Measurements from ENCODE around the gene LCE2B. TPM values are rescaled to one million over a fixed set of nuclear protein-coding genes. Genes with fewer than 3 reads are reported as not detected.
"Not testable (repeated sequence)": the region's sequence is repeated elsewhere in the genome, so short reads cannot be mapped to it uniquely, and the experiment has no call there.

Gene LCE2B
- total RNA-seq, 2 donors from 2014 or later, result 3.2 TPM; not detected in 1

DNA sequence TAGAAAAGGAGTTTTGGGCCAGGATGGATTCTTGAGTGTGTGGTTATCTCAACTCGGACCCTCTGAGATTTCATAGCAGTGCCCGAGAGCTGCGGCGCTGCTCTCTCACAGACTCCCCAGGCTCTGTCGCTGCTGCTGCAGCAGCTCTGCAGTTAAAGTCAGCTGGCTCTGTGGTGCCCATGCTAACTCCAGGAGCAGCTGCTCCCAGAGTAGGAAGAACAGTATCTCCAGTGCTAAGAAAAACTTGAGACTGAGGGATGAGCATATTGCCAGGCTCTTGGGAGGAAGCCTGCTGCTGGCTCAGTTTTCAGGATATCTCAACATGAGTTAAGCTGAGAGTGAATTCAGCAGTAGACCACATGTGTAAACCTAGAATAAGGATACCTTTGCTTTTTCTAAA is 18.3 kb upstream of the LCE2B start:
- H3K4me3 ChIP-seq, result no peak overlapping the region
- H3K4me1 ChIP-seq (replicated peaks), result no peaks in the 10 kb centered on the region
- 85% methylated on average over 5 of the region's 5 CpGs for WGBS
- no peak overlapping the region for H3K27ac ChIP-seq
- TF ChIP-seq POLR2A (IDR thresholded peaks at IDR 0.05) (no peak), POLR2AphosphoS5 (IDR thresholded peaks at IDR 0.05) (no peak)
- TF ChIP-seq, protein P1, sequence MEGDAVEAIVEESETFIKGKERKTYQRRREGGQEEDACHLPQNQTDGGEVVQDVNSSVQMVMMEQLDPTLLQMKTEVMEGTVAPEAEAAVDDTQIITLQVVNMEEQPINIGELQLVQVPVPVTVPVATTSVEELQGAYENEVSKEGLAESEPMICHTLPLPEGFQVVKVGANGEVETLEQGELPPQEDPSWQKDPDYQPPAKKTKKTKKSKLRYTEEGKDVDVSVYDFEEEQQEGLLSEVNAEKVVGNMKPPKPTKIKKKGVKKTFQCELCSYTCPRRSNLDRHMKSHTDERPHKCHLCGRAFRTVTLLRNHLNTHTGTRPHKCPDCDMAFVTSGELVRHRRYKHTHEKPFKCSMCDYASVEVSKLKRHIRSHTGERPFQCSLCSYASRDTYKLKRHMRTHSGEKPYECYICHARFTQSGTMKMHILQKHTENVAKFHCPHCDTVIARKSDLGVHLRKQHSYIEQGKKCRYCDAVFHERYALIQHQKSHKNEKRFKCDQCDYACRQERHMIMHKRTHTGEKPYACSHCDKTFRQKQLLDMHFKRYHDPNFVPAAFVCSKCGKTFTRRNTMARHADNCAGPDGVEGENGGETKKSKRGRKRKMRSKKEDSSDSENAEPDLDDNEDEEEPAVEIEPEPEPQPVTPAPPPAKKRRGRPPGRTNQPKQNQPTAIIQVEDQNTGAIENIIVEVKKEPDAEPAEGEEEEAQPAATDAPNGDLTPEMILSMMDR (IDR thresholded peaks at IDR 0.05), result no peak
- H3K27me3 ChIP-seq (replicated peaks; ENCODE audit: insufficient read depth), result no peaks in the 10 kb centered on the region
- no peaks in the 10 kb centered on the region for H3K36me3 ChIP-seq
- DNase-seq (ENCODE audit: low spot score), result no peak
- H3K9me3 ChIP-seq, result no peaks in the 10 kb centered on the region
- intact Hi-C loops (cut with DNase I), result no loop called here

DNA sequence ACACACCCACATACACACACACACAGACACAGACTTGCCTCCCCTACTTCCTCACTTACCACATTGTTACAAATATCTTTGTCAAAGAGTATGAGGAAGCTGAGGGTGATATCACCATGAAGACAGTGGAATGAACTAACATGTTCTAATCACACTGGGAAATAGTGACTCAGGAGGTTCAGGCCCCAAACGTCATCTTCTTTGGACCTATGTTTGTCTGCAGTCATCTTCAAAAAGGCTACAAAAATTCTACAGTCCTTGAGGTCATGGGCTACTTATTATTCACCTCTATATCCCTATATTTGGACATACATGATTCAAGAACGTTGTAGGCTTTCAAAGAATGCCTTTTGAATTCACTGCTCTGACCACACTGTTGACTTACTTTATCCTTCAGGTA is 12.9 kb upstream of the LCE2B start:
- TF ChIP-seq POLR2A (IDR thresholded peaks at IDR 0.05) (no peak), POLR2AphosphoS5 (IDR thresholded peaks at IDR 0.05) (no peak)
- TF ChIP-seq, protein P1 (IDR thresholded peaks at IDR 0.05), result no peak
- H3K27me3 ChIP-seq (replicated peaks; ENCODE audit: insufficient read depth), result no peaks in the 10 kb centered on the region
- H3K36me3 ChIP-seq, result no peaks in the 10 kb centered on the region
- 52% methylated on average over 2 of the region's 2 CpGs for whole genome bisulfite sequencing
- H3K4me3 ChIP-seq, result no peak overlapping the region
- no peak for DNase-seq (ENCODE audit: low spot score)
- intact Hi-C loops (cut with DNase I), result no loop called here
- no peaks in the 10 kb centered on the region for H3K4me1 ChIP-seq (replicated peaks)
- H3K27ac ChIP-seq, result no peak overlapping the region
- no peaks in the 10 kb centered on the region for H3K9me3 ChIP-seq

DNA sequence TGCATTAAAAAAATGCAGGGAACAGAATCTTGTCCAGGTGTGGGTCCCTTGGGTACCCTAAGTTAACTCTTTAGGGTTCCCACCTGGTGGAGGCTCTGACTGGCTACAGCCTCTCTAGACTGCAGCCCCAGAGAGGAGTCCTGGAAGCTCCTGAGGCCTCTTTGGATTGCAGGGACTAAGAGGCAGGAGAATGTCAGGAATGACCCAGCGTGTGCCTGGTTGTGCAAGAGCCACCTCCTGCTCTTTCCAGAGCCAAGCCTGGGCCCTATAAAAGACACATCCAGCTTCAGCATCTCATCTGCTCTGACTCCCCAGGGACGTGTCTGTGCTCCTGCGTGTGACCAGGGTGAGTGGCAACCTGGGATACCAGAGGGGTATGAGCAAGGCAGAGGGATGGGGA is 10.9 kb upstream of the LCE2B start, which contains the start of gene LCE2C:
Gene LCE2C, plus strand, starts transcription at position 297 of the 400 bp plus-strand sequence. CDS start 737 bp downstream, outside the sequence.
- DNase-seq (ENCODE audit: low spot score), result not testable (repeated sequence)

DNA sequence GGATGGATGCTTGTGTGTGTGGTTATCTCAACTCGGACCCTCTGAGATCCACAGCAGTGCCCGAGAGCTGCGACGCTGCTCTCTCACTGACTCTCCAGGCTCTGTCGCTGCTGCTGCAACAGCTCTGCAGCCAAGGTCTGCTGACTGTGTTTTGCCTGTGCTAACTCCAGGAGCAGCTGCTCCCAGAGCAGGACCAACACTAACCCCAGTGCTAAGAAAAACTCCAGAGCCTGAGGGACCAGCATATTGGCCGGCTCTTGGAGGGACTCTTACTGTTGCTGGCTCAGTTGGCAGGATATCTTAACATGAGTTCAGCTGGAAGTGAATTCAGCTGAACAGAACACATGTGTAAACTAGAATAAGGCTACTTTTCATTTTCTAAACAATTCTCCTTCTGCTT is 6.5 kb upstream of the LCE2B start:
- Histone ChIP-seq H3K4me1 (replicated peaks) (no peaks in the 10 kb centered on the region), H3K36me3 (no peaks in the 10 kb centered on the region), H3K9me3 (no peaks in the 10 kb centered on the region), H3K27me3 (replicated peaks; ENCODE audit: insufficient read depth) (no peaks in the 10 kb centered on the region), H3K4me3 (no peak overlapping the region), H3K27ac (no peak overlapping the region)
- intact Hi-C loops (cut with DNase I), result no loop called here
- 84% methylated on average over 6 of the region's 6 CpGs for WGBS
- TF ChIP-seq POLR2AphosphoS5 (IDR thresholded peaks at IDR 0.05), result no peak
- TF ChIP-seq, protein P1 (IDR thresholded peaks at IDR 0.05), result no peak
- TF ChIP-seq POLR2A (IDR thresholded peaks at IDR 0.05), result no peak
- DNase-seq (ENCODE audit: low spot score), result no peak

More for the DNA sequence above, 10.9 kb upstream of the LCE2B start, which contains the start of gene LCE2C:
- H3K36me3 ChIP-seq; H3K27me3 ChIP-seq (replicated peaks; ENCODE audit: insufficient read depth); H3K9me3 ChIP-seq; intact Hi-C loops (cut with DNase I); H3K4me1 ChIP-seq (replicated peaks); H3K4me3 ChIP-seq; H3K27ac ChIP-seq: not testable (repeated sequence)
- WGBS, result 87% methylated on average over 3 of the region's 3 CpGs

DNA sequence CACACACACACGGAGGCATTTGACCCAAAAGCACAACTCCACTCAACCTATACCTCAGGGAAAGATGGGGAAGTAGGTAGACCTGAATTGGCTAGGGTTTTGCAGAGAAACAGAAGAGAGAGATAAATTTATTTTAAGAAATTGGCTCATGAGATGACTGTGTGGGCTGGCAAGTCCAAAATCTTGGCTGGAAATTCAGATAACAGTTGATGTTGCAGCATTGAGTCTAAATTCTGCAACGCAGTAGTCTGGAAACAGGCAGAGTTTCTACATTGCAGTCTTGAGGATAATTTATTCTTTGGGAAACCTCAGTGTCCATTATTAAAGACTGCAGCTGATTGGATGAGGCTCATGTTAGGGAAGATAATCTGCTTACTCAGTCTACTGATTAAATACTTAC is 4.3 kb upstream of the LCE2B start:
- 69% methylated on average over 2 of the region's 2 CpGs for WGBS
- DNase-seq (ENCODE audit: low spot score), result no peak
- Histone ChIP-seq H3K9me3 (no peaks in the 10 kb centered on the region), H3K27ac (no peak overlapping the region), H3K4me1 (replicated peaks) (no peaks in the 10 kb centered on the region), H3K36me3 (no peaks in the 10 kb centered on the region), H3K27me3 (replicated peaks; ENCODE audit: insufficient read depth) (no peaks in the 10 kb centered on the region), H3K4me3 (no peak overlapping the region)
- intact Hi-C loops (cut with DNase I), result no loop called here
- TF ChIP-seq POLR2AphosphoS5 (IDR thresholded peaks at IDR 0.05) (no peak), POLR2A (IDR thresholded peaks at IDR 0.05) (no peak)
- TF ChIP-seq, protein P1 (IDR thresholded peaks at IDR 0.05), result no peak
